PC-3 (cell line): ENCODE results near the gene COA6. TPM values are rescaled to one million over a fixed set of nuclear protein-coding genes. Genes with fewer than 3 reads are reported as not detected.

Source experiments
- ATAC-seq: fragments of 200-7000 bp; cut with Tn5 transposase; 2 replicates; pipeline ENCODE4 v1.9.1; 2020; ENCODE audit warnings: mild to moderate bottlenecking, moderate library complexity
- BruUV-seq: library from RNA; stranded (reverse); fragments of 400-500 nt; replicated peaks from 2 replicates; lab custom pipeline; 2021; lab: Mats Ljungman, UMichigan
- CTCF ChIA-PET: fragments of 300-600 bp; sonication (Branson Sonifier 250); formaldehyde crosslinking; loops from one replicate; lab custom pipeline; 2022; ENCODE audit warnings: antibody characterized with exemption; lab: Charles Lee
- POLR2A ChIA-PET: fragments of 300-600 bp; sonication (Branson Sonifier 250); formaldehyde crosslinking; loops from one replicate; lab custom pipeline; 2022; ENCODE audit warnings: antibody characterized with exemption; ENCODE audit not compliant: unreplicated experiment; lab: Charles Lee
- DNase-seq: peaks from one replicate; pipeline ENCODE4 v3.0.0-alpha.2; 2015
- H2AFZ ChIP-seq: fragments of 300-600 bp; sonication (generic); 2 replicates; pipeline ENCODE4 v1.6.0; 2016; ENCODE audit warnings: antibody characterized with exemption, low read length
- H3F3A ChIP-seq: fragments of 300-600 bp; sonication (generic); one replicate; pipeline ENCODE4 v1.6.0; 2017; ENCODE audit warnings: antibody characterized with exemption, low read length, control low read depth, mild to moderate bottlenecking; ENCODE audit not compliant: unreplicated experiment
- H3K27ac ChIP-seq: fragments of 300-600 bp; sonication (generic); 2 replicates; pipeline ENCODE4 v1.5.1; 2016; ENCODE audit warnings: mild to moderate bottlenecking, low read length
- H3K27me3 ChIP-seq: fragments of 300-600 bp; sonication (generic); 2 replicates; pipeline ENCODE4 v1.6.1; 2016; ENCODE audit warnings: low read length, mixed read lengths
- H3K36me3 ChIP-seq: fragments of 300-600 bp; sonication (generic); 2 replicates; pipeline ENCODE4 v1.6.1; 2016; ENCODE audit warnings: low read depth, mixed run types, low read length, mixed read lengths
- H3K4me1 ChIP-seq: fragments of 300-600 bp; sonication (generic); 2 replicates; pipeline ENCODE4 v1.5.1; 2016; ENCODE audit warnings: low read length; ENCODE audit not compliant: insufficient read depth
- H3K4me2 ChIP-seq: fragments of 300-600 bp; sonication (generic); 2 replicates; pipeline ENCODE4 v1.6.0; 2016; ENCODE audit warnings: low read length
- H3K4me3 ChIP-seq: fragments of 300-600 bp; sonication (generic); 2 replicates; pipeline ENCODE4 v1.5.1; 2016; ENCODE audit warnings: mild to moderate bottlenecking, low read length, mixed read lengths
- H3K79me2 ChIP-seq: fragments of 300-600 bp; sonication (generic); 2 replicates; pipeline ENCODE4 v1.6.1; 2017; ENCODE audit warnings: low read length, mixed read lengths
- H3K9ac ChIP-seq: fragments of 300-600 bp; sonication (generic); 2 replicates; pipeline ENCODE4 v1.6.0; 2016; ENCODE audit warnings: mild to moderate bottlenecking, low read length
- H3K9me2 ChIP-seq: fragments of 300-600 bp; sonication (generic); replicated peaks from 2 replicates; pipeline ENCODE4 v1.6.1; 2016; ENCODE audit warnings: mixed run types, low read length, mixed read lengths
- H3K9me3 ChIP-seq: fragments of 300-600 bp; sonication (generic); 2 replicates; pipeline ENCODE4 v1.6.1; 2016; ENCODE audit warnings: low read length, mixed read lengths
- H4K20me1 ChIP-seq: fragments of 300-600 bp; sonication (generic); 2 replicates; pipeline ENCODE4 v1.6.1; 2016; ENCODE audit warnings: low read length, mixed read lengths
- EZH2 ChIP-seq: fragments of 300-600 bp; sonication (generic); IDR thresholded peaks from one replicate; pipeline ENCODE4 v1.6.1; 2017; ENCODE audit warnings: antibody characterized with exemption, mild to moderate bottlenecking, low read length; ENCODE audit not compliant: unreplicated experiment
- EZH2phosphoT487 ChIP-seq: fragments of 300-600 bp; sonication (generic); IDR thresholded peaks from 2 replicates; pipeline ENCODE4 v1.6.1; 2018; ENCODE audit warnings: mild to moderate bottlenecking, antibody characterized with exemption, low read length, borderline replicate concordance
- intact Hi-C: fragments of 100-400 bp; cut with micrococcal nuclease; formaldehyde crosslinking; loops from 2 replicates; pipeline ENCODE4 v1.9.0; 2023
- total RNA-seq: library from RNA; depleted of rRNA; stranded (reverse); fragments of >200 nt; gene quantifications from 2 replicates; pipeline ENCODE4 v1.2.3, GENCODE V29; 2014
- TF ChIP-seq, protein P1 (sequence below): fragments of 300-600 bp; sonication (generic); conservative IDR thresholded peaks from 2 replicates; pipeline ENCODE4 v1.5.1; 2017; ENCODE audit warnings: antibody characterized with exemption, low read depth, mild to moderate bottlenecking, low read length

COA6 gene
- total RNA-seq, 1 experiment from 2014 or later, result 43.1 TPM

DNA sequence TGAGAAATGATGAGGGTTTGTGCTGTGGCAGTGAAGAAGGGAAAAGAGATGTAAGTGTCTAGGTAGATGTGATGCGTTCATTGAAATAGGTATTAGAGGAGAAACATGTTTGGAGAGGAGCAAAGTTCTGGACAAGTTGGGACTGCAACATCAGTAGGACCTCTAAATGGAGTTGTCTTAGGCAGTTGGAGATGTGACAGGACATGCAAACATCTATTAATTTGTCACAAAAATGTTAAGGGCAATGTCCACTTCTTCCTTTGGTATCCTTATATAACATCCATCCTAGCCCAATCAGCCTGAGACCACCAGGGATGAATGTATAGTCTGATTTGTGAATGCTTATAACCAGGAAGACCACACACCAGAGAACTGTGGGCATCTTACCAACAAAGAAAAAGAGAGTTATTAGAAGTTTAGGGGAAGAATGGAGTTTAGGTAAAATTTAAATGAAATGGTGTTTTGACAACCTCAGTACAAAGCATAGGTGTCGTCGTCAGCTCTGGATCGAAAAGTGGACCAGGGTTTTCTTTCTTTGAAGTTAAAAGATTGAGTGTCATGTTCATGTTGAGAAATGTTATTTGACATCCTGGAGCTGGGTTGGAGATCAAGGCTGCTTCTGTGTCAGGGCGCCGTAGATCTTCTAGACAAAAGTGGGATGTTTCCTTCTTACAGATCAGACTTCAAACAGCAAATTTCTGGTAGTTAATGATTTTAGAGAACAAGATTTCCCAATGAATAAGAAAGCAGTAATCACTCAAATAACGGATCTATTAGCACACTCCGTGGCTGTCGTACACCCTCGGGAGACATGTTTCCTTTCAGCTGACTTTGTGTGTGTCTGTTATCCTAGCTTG is 8.7 kb downstream of the COA6 start:
- Histone ChIP-seq H4K20me1 (no peaks in the 10 kb centered on the region), H3K4me2 (no peak overlapping the region), H3K4me3 (no peak overlapping the region), H3K9me3 (no peaks in the 10 kb centered on the region), H3K9ac (no peak overlapping the region), H3F3A (no peaks in the 10 kb centered on the region), H2AFZ (no peak overlapping the region), H3K27ac (no peak overlapping the region), H3K4me1 (no peaks in the 10 kb centered on the region), H3K27me3 (no peaks in the 10 kb centered on the region), H3K9me2 (no peaks in the 10 kb centered on the region), H3K79me2 (no peaks in the 10 kb centered on the region), H3K36me3 (peaks cover 16% of the 10 kb centered on the region)
- POLR2A ChIA-PET, result no interaction called here
- no TSS peak for BruUV-seq
- no peak for TF ChIP-seq EZH2
- TF ChIP-seq, protein P1, sequence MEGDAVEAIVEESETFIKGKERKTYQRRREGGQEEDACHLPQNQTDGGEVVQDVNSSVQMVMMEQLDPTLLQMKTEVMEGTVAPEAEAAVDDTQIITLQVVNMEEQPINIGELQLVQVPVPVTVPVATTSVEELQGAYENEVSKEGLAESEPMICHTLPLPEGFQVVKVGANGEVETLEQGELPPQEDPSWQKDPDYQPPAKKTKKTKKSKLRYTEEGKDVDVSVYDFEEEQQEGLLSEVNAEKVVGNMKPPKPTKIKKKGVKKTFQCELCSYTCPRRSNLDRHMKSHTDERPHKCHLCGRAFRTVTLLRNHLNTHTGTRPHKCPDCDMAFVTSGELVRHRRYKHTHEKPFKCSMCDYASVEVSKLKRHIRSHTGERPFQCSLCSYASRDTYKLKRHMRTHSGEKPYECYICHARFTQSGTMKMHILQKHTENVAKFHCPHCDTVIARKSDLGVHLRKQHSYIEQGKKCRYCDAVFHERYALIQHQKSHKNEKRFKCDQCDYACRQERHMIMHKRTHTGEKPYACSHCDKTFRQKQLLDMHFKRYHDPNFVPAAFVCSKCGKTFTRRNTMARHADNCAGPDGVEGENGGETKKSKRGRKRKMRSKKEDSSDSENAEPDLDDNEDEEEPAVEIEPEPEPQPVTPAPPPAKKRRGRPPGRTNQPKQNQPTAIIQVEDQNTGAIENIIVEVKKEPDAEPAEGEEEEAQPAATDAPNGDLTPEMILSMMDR, result no peak
- no peak for TF ChIP-seq EZH2phosphoT487
- DNase-seq (no peak), ATAC-seq (no peak)
- CTCF ChIA-PET, result no interaction called here
- intact Hi-C loops, result no loop called here

DNA sequence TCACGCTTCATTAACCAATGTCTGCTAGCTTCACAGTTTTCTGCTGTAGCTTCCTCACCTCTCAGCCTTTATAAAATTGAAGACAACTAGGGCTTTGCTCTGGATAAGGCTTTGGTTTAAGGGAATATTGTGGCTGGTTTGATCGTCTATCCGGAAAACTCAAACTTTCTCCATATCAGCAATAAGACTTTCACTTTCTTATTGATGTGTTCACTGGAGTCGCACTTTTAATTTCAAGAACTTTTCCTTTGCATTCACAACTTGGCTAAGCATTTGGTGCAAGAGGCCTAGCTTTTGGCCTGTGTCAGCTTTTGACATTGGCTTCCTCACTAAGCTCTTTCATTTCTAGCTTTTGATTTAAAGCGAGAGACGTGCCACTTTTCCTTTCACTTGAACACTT is 12.9 kb downstream of the COA6 start:
- no peaks in the 10 kb centered on the region for H3K9me2 ChIP-seq
- ChIA-PET CTCF (interaction anchor here (0.5 kb wide), 1 partner anchor 357 kb away, joined by 3 read pairs; no protein-coding TSS in a partner anchor), POLR2A (no interaction called here)
- ATAC-seq, result no peak
- H3K36me3 ChIP-seq, result no peaks in the 10 kb centered on the region
- no peak overlapping the region for H3K4me3 ChIP-seq
- no peaks in the 10 kb centered on the region for H3K27me3 ChIP-seq
- no peaks in the 10 kb centered on the region for H3K79me2 ChIP-seq
- H2AFZ ChIP-seq, result no peak overlapping the region
- BruUV-seq, result no TSS peak
- no peaks in the 10 kb centered on the region for H4K20me1 ChIP-seq
- intact Hi-C loops, result no loop called here
- DNase-seq, result no peak
- no peak overlapping the region for H3K9ac ChIP-seq
- no peaks in the 10 kb centered on the region for H3K9me3 ChIP-seq
- H3K4me1 ChIP-seq, result no peaks in the 10 kb centered on the region
- no peak for TF ChIP-seq EZH2phosphoT487
- no peak for TF ChIP-seq EZH2
- TF ChIP-seq, protein P1, result no peak
- H3F3A ChIP-seq, result no peaks in the 10 kb centered on the region
- no peak overlapping the region for H3K4me2 ChIP-seq
- H3K27ac ChIP-seq, result no peak overlapping the region

DNA sequence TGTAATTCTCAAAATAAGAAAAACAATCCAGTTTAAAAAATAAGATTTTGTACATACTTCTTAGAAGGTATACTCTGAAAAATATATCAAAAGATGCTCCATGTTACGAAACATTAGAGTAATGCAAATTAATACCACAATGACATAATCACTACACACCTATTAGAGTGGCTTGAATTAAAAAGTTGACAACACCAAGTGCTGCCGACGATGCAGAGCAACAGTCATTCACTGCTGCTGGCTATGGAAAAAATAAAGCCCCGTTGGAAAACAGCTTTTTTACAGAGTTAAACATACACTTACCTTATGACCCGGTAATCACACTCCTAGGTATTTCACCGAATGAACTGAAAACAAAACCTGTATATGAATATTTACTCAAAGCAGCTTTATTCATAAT is 14.8 kb downstream of the COA6 start:
- Histone ChIP-seq H3K27ac (no peak overlapping the region), H3K9ac (no peak overlapping the region), H3F3A (no peaks in the 10 kb centered on the region), H3K9me2 (no peaks in the 10 kb centered on the region), H3K4me1 (no peaks in the 10 kb centered on the region), H3K4me3 (no peak overlapping the region), H3K36me3 (no peaks in the 10 kb centered on the region), H3K79me2 (no peaks in the 10 kb centered on the region), H3K4me2 (no peak overlapping the region), H2AFZ (no peak overlapping the region), H4K20me1 (no peaks in the 10 kb centered on the region), H3K27me3 (no peaks in the 10 kb centered on the region), H3K9me3 (no peaks in the 10 kb centered on the region)
- DNase-seq (no peak), ATAC-seq (no peak)
- POLR2A ChIA-PET, result no interaction called here
- TF ChIP-seq EZH2phosphoT487 (no peak), EZH2 (no peak)
- TF ChIP-seq, protein P1, result no peak
- BruUV-seq, result no TSS peak
- CTCF ChIA-PET, result no interaction called here
- intact Hi-C loops, result no loop called here
